ENCODE data around the gene PLCB4. TPM values are rescaled to one million over a fixed set of nuclear protein-coding genes. Genes with fewer than 3 reads are reported as not detected.

The PLCB4 gene
- total and polyA plus RNA-seq, 7 donors = 9.7 to 21.0 (median 12.4) TPM

GRCh38 chr20:9261781-9262180 is 192.9 kb downstream of the PLCB4 start:
- DNase-seq = no peak
- TF ChIP-seq POLR2A (IDR thresholded peaks at IDR 0.05) (no peak), POLR2AphosphoS5 (IDR thresholded peaks at IDR 0.05) (no peak), CTCF (IDR thresholded peaks at IDR 0.05) (no peak), EP300 (IDR thresholded peaks at IDR 0.05) (no peak)
- no peaks in the 10 kb centered on the region for H3K27me3 ChIP-seq
- 89 to 91% methylated on average over 2 of the region's 2 CpGs for WGBS, 2 donors
- intact Hi-C loops (cut with DNase I) = no loop called here
- no peaks in the 10 kb centered on the region for H3K36me3 ChIP-seq
- H3K4me1 ChIP-seq = peaks cover 0 to 16% (median 11%) of the 10 kb centered on the region in 4 donors
- no peaks in the 10 kb centered on the region for H3K9me3 ChIP-seq
- H3K27ac ChIP-seq = no peak overlapping the region
- no peak overlapping the region for H3K4me3 ChIP-seq

GRCh38 chr20:9262653-9263194 is 193.8 kb downstream of the PLCB4 start:
- 43 to 69% methylated on average over 3 of the region's 3 CpGs for WGBS, 2 donors
- Histone ChIP-seq H3K27me3 (no peaks in the 10 kb centered on the region), H3K36me3 (no peaks in the 10 kb centered on the region), H3K9me3 (no peaks in the 10 kb centered on the region), H3K4me1 (peaks cover 0 to 16% (median 11%) of the 10 kb centered on the region in 4 donors), H3K4me3 (peak overlapping the region in 1 of 4 donors; percentile 2), H3K27ac (peak overlapping the region; percentile 6 to 53 (median 20))
- intact Hi-C loops (cut with DNase I) = no loop called here
- TF ChIP-seq POLR2AphosphoS5 (IDR thresholded peaks at IDR 0.05) (no peak), EP300 (IDR thresholded peaks at IDR 0.05) (no peak), POLR2A (IDR thresholded peaks at IDR 0.05) (no peak), CTCF (IDR thresholded peaks at IDR 0.05) (no peak)
- DNase-seq = no peak

DNA sequence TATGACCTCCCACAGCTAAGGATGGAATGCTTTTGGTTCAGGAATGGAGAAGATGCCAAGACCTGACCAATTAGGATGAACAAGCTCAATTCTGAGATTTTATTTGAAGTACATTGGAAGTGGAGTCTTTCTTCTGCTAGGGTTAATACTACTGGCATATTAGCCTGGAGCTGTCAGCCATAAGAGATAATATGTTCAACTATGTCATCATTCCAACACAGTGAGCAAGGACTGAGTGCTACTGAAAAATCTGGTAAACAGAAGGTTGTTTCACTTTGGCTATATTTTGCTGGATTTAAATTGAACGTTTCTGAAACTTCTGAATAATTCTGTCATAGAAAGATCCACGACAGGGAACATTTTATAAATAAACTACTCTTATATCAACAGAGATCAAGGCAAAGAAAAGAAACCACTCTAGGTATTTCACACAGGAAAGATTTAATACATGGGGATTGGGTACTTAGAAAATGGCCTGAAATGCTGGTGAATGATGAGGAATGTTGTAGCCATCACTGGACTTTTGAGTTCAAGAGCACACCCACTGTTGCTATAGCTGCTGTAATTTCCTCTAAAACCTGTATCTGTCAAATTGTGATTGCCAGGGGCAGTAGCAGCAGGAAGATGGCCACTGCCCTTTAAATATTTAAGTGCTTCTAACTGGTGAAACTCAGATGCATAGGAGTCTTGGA is 200.5 kb downstream of the PLCB4 start:
- TF ChIP-seq POLR2A (IDR thresholded peaks at IDR 0.05) (no peak), CTCF (IDR thresholded peaks at IDR 0.05) (no peak), EP300 (IDR thresholded peaks at IDR 0.05) (no peak), POLR2AphosphoS5 (IDR thresholded peaks at IDR 0.05) (no peak)
- no peaks in the 10 kb centered on the region for H3K36me3 ChIP-seq
- H3K4me1 ChIP-seq = no peaks in the 10 kb centered on the region
- WGBS, 2 donors = 79 to 84% methylated on average over 2 of the region's 2 CpGs
- intact Hi-C loops (cut with DNase I) = no loop called here
- H3K27ac ChIP-seq = peak overlapping the region in 1 of 4 donors; percentile 11
- no peak overlapping the region for H3K4me3 ChIP-seq
- no peaks in the 10 kb centered on the region for H3K9me3 ChIP-seq
- no peak for DNase-seq
- no peaks in the 10 kb centered on the region for H3K27me3 ChIP-seq

DNA sequence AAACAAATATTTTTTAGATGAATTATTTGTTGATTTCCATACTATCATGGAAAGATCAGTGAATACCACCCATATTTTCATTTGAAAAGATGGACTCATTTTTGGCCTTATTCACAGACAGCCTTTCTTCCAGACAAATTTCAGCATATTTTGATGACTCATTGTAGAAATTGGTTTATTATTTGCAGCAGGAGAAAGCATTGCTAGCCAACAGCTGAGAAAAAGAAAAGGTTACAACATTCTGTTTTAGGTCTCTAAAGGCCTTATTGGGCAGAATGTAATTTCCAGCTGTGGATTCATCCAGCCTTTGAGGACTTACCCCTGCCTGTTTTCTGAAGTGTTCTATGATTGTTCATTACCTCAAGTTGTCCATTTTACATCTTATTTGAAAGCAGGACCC is 201.9 kb downstream of the PLCB4 start:
- no peak for TF ChIP-seq EP300 (IDR thresholded peaks at IDR 0.05)
- no peak for TF ChIP-seq CTCF (IDR thresholded peaks at IDR 0.05)
- TF ChIP-seq POLR2A (IDR thresholded peaks at IDR 0.05) = no peak
- TF ChIP-seq POLR2AphosphoS5 (IDR thresholded peaks at IDR 0.05) = peak in 2 of 4 donors; percentile 19 to 23
- no peak for DNase-seq
- Histone ChIP-seq H3K9me3 (no peaks in the 10 kb centered on the region), H3K4me3 (no peak overlapping the region), H3K27ac (no peak overlapping the region), H3K27me3 (no peaks in the 10 kb centered on the region), H3K36me3 (no peaks in the 10 kb centered on the region), H3K4me1 (no peaks in the 10 kb centered on the region)
- intact Hi-C loops (cut with DNase I) = no loop called here
